DND-41 (cell line): ENCODE results near the gene PAX6.

Experiments used
- EZH2 ChIP-seq: IDR thresholded peaks from 3 replicates; pipeline ENCODE4 v1.6.1; 2012; ENCODE audit warnings: borderline replicate concordance, low read depth, mild to moderate bottlenecking, moderate library complexity, low read length, inconsistent platforms; ENCODE audit not compliant: severe bottlenecking
- TF ChIP-seq, protein P1 (sequence below): IDR thresholded peaks from 2 replicates; pipeline ENCODE4 v1.5.1; 2012; ENCODE audit warnings: borderline replicate concordance, low read length, moderate library complexity, mild to moderate bottlenecking; ENCODE audit not compliant: poor library complexity, severe bottlenecking; ENCODE audit errors: extremely low read depth

- no peak for TF ChIP-seq EZH2
- TF ChIP-seq, protein P1, sequence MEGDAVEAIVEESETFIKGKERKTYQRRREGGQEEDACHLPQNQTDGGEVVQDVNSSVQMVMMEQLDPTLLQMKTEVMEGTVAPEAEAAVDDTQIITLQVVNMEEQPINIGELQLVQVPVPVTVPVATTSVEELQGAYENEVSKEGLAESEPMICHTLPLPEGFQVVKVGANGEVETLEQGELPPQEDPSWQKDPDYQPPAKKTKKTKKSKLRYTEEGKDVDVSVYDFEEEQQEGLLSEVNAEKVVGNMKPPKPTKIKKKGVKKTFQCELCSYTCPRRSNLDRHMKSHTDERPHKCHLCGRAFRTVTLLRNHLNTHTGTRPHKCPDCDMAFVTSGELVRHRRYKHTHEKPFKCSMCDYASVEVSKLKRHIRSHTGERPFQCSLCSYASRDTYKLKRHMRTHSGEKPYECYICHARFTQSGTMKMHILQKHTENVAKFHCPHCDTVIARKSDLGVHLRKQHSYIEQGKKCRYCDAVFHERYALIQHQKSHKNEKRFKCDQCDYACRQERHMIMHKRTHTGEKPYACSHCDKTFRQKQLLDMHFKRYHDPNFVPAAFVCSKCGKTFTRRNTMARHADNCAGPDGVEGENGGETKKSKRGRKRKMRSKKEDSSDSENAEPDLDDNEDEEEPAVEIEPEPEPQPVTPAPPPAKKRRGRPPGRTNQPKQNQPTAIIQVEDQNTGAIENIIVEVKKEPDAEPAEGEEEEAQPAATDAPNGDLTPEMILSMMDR = no peak
Observed at GRCh38 chr11:31805037-31805628, 6.0 kb downstream of the PAX6 start.
